Lung microvascular endothelial cell (primary cell): ENCODE measurements around the gene LRRC14B. TPM values are rescaled to one million over a fixed set of nuclear protein-coding genes. Genes with fewer than 3 reads are reported as not detected.
A peak's percentile ranks its signal among the peaks of the same experiment; 100 is the strongest.
"Not testable (repeated sequence)": the region's sequence is repeated elsewhere in the genome, so short reads cannot be mapped to it uniquely, and the experiment has no call there.

ENCODE experiments used
- DNase-seq, 2 donors: peaks; one replicate each; pipeline versions ENCODE4 v3.0.0 to v3.0.0-alpha.2; 2010; ENCODE audit warnings: low read depth in 2 of 2
- total RNA-seq: library from RNA; depleted of rRNA; stranded (reverse); fragments of >200 nt; gene quantifications from 2 replicates; pipeline ENCODE4 v1.2.1, GENCODE V29; 2014

Gene LRRC14B
- total RNA-seq, 1 donor from 2014 or later = not detected

DNA sequence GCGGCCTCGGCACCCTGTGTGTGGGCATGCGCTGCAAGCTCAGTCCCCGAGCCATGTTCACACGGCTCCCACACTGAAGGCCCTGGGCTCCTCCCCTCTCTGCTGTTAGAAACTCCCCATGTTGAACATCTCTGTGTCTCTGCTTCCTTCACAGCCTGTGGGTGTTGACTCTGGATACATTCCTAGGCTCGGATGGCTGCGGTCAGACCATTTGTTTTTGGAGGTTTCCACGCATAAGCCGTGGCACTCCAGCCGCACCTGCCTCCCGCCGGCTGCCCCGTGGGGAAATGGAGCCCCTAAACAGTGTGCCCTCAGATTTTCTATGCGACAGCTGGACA is 31.2 kb upstream of the LRRC14B start:
- no peak for DNase-seq

DNA sequence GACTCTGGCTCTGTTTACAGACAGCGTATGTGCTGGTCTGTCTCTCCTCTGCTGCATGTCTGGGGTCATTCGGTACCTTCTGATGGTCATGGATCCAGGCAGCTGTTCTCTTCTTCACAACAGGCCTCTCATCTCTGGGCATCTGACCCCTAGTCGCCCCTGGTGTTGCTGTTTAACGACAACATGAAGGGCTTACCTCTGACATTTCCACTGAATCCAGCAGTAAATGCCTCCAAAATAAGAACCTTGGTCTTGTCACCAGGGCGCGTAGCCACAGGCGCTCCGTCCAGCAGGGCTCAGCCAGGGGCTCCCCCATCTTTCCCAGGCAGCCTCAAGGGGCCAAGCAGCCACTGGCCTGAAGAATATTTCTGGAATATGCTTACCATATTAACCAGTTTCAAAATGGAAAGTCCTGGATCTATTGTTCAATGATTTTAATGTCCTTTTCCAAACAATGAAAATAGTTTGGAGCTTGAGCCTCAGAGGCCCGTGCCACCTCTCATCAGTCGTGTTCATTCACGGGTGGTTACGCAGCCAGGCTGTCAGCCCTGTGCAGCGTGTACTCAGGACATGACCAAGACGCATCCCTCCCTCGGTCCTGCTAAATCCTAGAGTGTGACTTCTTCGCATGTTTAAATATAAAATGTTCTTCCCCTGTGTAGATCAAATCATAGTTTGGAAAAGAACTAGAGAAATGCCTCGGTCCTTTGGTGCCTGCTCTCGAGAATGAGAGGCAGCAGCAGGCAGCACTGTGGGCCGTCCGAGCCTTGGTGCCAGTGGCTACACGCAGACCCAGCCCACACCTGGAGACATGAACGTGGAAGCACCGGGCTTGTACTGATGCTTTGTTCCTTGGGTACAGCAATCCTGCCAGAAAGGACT is 30.1 kb upstream of the LRRC14B start:
- DNase-seq = no peak

DNA sequence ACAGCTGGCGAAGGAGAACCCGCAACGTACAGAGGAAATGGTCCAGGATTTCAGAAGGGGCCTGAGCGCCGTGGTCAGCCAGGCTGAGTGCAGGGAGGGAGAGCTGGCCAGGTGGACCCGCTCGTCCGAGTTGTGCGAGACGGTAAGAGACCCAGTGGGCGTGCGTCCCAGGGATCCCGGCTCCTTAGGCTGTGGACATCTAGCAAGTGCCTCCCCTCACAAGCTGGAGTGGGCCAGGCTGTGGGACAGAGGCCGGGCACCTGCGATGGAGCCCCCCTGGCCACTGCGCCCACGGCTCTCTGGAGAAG is 29.5 kb upstream of the LRRC14B start:
- DNase-seq = no peak

DNA sequence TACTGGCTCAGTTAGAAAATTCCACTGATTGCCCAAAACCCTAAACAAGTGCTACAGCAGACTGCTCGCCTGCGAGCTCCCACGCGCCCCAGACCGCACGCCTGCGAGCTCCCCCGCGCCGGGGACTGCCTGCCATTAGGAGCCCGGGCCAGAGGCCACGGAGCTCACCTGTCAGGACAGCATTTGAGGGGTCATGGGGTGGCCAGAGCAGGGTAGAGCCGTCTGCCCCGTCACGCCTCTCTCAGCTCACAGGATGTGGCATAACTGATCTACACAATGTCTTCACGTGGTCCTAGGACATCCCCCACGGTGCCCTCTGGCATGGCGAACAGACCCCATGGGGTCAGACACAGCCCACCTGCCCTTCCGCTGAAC is 29.1 kb upstream of the LRRC14B start:
- no peak for DNase-seq

DNA sequence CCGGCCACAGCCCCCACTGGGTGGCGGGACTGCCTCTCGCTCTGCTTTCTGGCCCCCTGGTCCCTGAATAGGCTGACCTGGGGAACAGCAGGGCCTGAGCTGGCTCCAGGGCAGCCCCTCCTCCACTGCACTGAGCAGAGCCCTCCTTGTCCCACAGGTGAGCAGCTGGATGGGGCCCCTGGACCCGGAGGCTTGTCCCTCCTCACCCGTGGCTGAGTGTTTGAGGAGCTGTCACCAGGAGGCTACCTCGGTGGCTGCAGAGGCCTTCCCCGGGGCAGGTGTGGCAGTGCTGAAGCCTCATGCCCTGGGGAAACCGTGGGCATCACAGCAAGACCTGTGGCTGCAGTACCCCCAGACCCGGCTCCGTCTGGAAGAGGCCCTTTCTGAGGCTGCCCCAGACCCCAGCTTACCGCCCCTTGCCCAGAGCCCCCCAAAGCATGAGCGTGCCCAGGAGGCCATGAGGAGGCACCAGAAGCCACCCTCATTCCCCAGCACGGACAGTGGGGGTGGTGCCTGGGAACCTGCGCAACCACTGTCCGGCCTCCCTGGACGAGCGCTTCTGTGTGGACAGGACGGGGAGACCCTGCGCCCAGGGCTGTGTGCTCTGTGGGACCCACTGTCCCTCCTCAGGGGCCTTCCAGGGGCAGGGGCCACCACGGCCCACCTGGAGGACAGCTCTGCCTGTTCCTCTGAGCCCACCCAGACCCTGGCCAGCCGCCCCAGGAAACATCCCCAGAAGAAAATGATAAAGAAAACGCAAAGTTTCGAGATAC is 28.5 kb upstream of the LRRC14B start:
- no peak for DNase-seq

DNA sequence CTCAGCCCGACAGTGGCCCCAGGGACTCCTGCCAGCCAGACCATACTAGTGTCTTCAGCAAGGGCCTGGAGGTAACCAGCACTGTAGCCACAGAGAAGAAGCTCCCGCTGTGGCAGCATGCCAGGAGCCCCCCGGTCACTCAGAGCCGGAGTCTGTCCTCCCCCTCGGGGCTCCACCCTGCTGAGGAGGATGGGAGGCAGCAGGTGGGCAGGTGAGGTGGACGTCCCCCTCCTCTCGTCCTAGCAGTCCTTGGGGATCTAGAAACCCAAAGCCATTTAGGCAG is 28.0 kb upstream of the LRRC14B start:
- DNase-seq = no peak

DNA sequence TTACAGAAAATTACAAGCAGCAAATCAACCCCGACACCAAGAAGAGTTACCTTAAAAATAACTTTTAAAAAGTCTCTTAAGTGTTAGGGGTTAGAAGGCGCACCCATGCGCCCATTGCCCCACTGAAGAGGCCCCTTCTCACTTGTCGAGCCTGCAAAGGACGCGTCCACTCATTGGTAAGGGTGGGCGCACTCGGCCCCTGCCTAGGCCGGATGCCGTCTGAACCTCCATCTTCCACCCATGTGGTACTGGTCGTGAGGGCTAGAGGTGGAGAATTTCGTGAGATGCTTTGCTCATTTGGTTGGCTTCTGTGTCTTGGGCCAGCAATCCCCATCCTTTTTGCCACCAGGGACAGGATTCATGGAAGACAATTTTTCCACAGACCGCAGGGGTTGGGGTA is 27.5 kb upstream of the LRRC14B start:
- DNase-seq = no peak

DNA sequence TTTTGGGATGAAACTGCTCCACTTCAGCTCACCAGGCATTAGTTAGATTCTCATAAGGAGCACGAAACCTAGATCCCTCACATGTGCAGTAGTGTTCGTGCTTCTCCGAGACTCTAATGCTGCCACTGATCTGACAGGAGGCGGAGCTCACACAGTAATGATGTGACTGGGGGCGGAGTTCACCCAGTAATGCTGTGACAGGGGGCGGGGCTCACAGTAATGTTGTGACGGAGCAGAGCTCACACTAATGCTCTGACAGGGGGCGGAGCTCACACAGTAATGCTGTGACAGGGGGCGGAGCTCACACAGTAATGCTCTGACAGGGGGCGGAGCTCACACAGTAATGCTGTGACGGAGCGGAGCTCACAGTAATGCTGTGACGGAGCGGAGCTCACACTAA is 27.1 kb upstream of the LRRC14B start:
- no peak for DNase-seq

DNA sequence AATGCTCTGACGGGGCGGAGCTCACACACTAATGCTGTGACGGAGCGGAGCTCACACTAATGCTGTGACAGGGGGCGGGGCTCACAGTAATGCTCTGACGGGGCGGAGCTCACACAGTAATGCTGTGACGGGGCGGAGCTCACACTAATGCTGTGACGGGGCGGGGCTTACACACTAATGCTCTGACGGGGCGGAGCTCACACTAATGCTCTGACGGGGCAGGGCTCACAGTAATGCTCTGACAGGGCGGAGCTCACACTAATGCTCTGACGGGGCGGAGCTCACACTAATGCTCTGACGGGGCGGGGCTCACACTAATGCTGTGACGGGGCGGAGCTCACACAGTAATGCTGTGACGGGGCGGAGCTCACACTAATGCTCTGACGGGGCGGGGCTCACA is 26.5 kb upstream of the LRRC14B start:
- not testable (repeated sequence) for DNase-seq

DNA sequence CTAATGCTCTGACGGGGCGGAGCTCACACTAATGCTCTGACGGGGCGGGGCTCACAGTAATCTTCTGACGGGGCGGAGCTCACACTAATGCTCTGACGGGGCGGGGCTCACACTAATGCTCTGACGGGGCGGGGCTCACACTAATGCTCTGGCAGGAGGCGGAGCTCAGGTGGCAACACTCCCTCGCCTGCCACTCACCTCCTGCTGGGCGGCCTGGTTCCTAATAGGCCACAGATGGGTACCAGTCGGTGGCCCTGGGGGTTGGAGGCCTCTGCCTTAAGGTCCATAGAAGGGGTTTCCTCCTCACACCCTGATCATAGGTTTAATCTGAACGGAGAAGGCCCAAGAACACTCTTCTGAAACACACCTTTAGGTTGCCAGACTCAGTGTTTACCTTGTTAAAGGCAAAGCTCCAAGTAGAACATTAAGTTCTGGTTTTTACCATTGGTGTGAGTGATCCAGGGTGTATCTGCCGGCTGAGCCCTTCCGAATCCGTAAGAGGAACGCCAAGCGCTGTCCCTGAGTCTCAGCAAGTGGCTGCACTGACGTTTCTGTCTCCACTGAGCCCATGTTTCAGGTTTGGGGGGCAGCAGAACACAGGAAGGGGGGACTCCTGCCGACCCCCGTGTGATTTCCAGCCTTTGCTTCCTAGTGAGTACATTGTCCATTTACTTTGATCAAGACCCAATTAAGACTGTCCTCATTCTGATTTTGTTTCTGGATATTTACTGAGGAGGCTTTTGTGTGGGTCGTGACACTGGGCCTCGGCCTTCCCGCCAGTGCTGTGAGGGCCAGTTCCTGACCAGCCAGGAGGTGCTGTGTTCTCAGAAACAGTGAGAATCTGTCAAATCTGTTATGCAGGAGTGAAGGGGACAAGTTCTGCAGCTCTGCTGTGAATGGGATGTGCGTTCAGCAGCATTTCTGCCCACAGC is 24.6 kb upstream of the LRRC14B start:
- no peak for DNase-seq

DNA sequence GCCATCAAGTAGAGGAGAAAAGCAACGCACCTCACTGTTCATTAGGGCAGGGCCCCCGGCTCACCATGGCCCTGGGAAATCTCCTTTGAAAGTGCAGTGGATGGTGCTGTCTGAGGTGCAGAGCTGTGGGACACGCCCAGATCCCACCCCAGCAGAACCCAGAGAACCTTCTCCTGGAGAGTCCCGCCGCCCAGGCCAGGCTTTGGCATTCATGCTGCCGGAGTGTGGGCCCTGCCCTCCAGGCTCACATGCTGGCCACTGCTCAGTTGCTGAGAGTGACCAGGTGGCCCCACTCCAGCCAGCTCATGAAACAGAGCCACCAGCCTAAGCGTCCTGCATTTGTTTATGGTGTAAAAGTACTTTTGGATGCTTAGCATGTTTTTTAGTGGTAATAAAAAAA is 23.8 kb upstream of the LRRC14B start:
- no peak for DNase-seq

DNA sequence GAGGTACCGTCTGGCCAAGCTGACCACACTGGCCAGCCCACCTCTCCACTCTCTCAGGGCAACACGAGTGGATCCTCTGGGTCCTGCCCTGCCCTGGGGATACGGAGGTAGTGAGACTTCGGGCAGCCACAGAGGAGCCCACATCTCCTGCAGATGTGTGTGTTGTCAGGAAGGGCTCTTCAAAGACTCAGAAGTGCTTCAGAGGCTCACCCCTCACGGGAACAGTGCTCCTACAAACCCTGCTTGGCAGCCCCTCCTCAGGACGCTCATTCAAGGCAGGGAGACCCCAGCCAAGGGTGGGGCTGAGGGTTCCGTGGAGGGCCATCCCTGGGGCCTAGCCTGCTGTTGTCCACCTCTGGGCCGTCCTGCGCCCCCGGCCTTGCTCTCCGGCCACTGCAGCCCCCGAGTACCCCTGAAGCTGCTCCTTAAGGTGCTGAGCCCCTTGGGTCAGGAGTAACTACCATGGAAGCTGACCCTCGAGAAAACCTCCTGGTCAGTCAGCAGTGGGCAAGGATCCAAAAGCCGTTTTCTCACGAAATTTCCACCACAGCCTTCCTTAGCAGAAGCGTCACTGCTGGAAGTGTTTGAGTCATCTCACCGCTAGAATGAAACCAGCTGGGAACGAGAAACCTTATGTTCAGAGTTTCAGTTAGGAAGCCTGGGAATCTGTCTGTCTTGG is 23.2 kb upstream of the LRRC14B start:
- peak in 1 of 2 donors; percentile 96 for DNase-seq

DNA sequence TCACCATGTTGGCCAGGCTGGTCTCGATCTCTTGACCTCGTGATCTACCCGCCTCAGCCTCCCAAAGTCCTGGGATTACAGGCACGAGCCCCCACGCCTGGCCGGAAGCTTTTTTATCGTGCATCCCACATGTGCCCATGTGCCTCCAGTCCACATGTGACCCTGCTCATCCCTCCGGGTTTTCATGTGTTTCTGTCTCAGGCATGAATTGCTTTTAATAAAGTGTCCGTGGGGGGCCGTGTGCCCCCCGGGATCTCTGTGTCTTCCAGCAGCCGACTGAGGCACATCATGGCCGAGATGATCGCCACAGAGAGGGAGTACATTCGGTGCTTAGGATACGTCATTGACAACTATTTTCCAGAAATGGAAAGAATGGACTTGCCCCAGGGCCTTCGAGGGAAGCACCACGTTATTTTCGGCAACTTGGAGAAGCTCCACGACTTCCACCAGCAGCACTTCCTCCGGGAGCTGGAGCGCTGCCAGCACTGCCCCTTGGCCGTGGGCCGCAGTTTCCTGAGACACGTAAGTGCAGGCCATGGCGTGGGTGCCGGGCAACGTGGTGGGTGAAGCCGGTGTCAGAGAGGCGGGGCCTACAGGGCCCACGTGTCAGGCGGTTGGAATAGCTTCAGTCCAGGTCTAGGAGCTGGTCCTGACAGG is 22.1 kb upstream of the LRRC14B start:
- DNase-seq = peak; percentile 64 to 97

DNA sequence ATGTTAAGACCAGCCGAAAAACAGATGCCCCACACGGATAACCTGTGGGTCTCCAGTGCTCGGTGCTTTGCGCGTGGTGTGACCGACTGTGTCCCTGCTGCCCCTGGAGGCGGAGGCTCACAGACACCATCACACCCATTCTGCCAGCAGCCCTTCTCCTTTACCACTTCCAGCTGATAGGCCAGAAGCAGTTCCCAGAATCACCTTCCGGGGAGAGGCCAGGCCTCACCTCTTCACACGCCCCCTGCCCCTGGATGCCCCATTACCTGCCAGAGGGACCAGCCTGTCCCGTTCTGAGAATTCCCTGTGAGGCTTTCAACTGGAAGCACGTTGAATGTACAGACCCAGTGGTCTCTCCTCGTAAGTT is 21.6 kb upstream of the LRRC14B start:
- DNase-seq = no peak

DNA sequence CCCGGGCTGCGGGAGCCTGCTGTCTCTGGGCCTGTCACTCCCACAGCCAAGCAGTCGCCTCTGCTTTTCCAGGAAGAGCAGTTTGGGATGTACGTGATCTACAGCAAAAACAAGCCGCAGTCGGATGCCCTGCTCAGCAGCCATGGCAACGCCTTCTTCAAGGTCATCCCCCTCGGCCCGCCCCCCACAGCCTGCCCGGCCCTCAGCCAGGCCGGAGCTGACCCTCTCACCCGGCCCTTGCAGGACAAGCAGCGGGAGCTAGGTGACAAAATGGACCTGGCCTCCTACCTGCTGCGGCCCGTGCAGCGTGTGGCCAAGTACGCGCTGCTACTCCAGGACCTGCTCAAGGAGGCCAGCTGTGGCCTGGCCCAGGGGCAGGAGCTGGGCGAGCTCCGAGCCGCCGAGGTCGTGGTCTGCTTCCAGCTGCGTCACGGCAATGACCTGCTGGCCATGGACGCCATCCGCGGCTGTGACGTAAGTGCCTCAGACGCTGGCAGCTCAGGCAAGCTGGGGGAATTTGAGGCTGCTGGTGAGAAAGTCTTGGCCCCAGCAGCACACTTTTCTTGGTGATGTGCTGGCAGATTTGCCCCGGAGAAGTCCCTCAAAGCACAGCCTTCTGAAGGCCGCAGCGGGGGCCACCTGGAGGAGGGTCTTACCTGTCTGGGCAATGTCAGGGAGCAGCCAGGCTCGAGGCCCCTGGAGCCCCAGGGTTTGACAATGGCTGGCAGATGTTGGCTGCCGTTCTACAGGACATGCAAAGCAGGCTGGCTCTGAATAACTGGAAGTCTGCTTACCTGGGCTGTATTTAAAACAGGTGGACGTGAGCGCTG is 20.1 kb upstream of the LRRC14B start:
- DNase-seq = no peak

DNA sequence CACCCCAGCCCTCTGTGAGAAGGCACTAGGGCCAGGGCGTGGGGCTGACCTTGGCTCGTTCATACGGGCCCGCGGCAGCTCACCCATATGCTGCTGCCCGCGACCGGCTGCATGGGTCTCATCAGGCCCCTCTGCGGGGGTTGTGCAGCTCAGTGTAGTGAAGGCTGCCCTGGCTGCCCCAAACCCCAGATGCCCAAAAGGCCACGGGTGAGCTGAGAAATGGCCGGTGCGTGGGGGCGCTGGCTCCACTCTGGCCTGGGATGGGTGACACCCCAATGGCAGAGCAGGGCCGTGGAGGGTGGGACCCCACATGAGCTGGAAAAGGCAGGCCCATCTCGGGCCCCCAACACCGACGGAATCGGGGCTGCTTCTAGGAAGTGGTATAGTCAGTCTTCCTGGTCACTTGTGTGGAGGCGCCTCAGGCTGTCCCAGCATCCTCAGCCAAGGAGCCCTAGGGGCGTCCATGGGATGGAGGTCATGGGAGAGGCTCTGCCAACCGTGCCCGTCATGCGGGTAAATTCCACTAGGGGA is 19.4 kb upstream of the LRRC14B start:
- DNase-seq = no peak

DNA sequence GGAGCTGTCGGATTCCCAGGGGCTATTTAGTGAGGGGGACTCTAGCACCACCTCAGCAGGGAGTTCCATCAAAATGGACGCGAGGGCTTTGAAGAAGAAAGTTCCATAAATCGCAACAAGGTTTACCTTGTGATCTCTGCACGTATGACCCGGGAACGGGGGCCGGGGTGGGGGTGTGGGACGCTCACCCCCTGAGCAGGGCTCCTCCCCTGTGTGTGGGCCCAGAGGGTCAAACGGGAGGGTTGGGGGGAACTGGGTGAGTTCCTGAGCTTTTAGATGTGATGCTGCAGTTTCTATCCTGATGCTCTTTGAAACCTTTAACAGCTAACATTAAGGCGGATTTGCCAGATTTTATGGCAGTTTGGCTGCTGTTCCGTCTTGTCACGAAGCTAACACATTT is 18.9 kb upstream of the LRRC14B start:
- no peak for DNase-seq

DNA sequence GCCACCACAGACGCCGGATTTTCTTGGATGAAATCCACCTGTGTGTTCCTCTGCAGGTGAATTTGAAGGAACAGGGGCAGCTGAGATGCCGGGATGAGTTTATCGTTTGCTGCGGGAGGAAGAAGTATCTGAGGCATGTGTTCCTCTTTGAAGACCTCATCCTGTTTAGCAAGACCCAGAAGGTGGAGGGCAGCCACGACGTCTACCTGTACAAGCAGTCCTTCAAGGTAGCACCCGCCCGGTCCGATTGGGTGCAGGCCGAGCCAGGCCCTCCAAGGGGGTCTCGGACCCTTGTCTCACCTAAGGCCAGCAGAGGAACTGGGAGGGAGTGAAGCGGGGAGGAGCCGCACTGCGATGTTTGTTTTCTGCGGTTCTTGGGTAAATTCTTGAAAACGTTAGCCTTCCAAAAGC is 18.4 kb upstream of the LRRC14B start:
- no peak for DNase-seq

DNA sequence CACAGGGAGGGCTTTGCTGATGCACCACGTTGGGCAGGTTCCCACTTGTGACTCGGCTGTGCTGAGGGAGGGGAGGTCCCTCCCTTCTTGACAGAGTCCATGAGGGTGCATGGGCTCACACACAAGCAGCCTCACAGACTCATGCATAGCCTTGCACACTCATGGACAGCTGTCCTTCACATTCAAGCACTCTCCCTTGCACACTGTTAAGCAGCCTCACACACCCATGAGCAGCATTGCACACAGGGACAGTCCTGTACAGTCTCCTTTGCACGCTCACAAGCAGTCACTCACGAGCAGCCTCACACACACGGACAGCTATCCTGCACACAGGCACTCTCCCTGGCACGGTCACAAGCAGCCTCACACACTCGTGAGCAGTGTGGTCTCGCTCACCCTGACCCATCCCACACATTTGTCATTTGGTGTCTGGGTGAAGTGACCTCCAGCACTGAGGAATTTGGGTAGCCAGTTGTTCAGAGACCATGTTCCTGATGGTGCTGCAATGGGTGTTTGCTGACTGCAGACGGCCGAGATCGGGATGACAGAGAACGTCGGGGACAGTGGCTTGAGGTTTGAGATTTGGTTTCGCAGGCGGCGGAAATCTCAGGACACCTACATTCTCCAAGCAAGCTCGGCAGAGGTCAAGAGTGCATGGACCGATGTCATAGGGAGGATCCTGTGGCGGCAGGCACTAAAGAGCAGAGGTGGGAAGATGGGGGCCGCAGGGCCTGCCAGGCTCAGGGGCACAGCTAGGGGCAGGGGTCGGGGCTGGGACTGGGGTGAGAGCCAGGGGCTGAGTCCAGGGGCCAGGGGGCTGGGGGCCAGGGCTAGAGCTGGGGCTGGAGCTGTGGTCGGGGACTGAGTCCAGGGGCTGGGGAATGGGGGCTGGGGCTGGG is 17.7 kb upstream of the LRRC14B start:
- no peak for DNase-seq
